HG02938 (cell line): ENCODE data around the gene RAI14.

Experiments
- ATAC-seq: cut with Tn5 transposase; IDR thresholded peaks from one replicate; pipeline ENCODE4 v1.9.1; 2021; ENCODE audit warnings: mild to moderate bottlenecking, moderate library complexity; ENCODE audit not compliant: unreplicated experiment

RAI14 gene

GRCh38 chr5:34674187-34674586 lies 18.1 kb downstream of the RAI14 start:
- no peak for ATAC-seq

GRCh38 chr5:34675857-34676256 lies 19.7 kb downstream of the RAI14 start:
- no peak for ATAC-seq

DNA sequence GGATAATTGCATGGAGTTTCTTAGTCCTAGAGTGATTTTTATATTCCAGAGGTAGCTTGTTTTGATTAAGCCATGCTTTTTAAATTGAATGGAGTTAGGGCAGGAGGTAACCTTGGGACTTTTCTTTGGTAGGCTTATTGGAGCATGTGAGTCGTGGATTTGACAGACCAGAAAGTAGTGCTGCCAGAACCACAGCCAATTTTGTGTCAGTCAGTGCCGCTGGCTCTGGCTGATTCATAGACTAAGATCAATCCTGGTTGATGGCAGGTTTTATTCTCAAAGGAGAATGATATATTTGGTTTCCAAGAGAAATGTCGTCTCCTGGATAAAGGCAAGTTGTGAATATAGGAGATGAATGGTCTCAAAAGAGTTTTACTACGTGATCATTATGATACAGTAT lies 20.3 kb downstream of the RAI14 start:
- no peak for ATAC-seq

DNA sequence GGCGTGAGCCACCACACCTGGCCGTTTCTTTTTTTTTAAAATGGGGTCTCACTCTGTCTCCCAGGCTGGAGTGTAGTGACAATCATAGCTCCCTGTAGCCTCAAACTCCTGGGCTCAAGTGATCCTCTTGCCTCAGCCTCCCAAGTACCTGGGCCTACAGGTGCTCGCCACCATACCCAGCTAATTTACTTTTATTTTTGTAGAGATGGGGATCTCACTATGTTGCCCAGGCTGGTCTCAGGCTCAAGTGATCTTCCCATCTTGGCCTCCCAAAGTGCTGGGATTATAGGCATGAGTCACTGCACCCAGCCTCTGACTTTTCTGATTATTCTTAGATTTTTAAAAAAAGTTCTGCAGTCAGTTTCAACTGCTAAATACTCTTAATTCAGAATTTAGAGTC lies 21.3 kb downstream of the RAI14 start:
- ATAC-seq: no peak

- ATAC-seq: no peak
Measured at GRCh38 chr5:34680896-34681295, 24.8 kb downstream of the RAI14 start.

- ATAC-seq: no peak
Measured at GRCh38 chr5:34682926-34683623, 26.9 kb downstream of the RAI14 start.

GRCh38 chr5:34684281-34684979 lies 28.3 kb downstream of the RAI14 start:
- ATAC-seq: no peak

- ATAC-seq: no peak
Measured at GRCh38 chr5:34684980-34685352, 28.8 kb downstream of the RAI14 start.

- ATAC-seq: no peak
Measured at GRCh38 chr5:34685485-34686165, 29.5 kb downstream of the RAI14 start.

DNA sequence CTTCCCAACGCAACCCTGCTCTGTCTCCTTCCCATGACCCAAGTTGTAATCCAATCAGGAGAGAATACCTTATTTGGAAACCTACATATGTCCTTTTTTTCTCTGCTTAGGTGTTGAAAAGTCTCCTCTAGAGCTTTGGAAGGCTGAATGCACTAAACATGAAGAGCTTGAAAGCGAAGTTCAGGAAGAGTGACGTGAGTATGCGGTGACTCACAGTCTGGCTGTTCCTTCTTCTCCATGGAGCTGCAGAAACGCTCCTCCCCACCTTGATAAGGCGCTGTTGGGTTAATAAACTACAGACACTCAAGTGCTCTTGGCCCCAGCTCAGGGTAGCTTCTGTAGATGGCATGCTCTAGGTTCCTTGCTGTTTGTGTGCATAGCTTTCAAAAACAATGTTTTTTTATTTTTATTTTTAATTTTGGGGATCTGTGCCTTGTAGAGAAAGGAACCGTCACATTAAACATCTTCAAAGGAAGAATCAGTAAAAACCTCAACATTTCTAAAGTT lies 30.7 kb downstream of the RAI14 start:
- ATAC-seq: no peak

DNA sequence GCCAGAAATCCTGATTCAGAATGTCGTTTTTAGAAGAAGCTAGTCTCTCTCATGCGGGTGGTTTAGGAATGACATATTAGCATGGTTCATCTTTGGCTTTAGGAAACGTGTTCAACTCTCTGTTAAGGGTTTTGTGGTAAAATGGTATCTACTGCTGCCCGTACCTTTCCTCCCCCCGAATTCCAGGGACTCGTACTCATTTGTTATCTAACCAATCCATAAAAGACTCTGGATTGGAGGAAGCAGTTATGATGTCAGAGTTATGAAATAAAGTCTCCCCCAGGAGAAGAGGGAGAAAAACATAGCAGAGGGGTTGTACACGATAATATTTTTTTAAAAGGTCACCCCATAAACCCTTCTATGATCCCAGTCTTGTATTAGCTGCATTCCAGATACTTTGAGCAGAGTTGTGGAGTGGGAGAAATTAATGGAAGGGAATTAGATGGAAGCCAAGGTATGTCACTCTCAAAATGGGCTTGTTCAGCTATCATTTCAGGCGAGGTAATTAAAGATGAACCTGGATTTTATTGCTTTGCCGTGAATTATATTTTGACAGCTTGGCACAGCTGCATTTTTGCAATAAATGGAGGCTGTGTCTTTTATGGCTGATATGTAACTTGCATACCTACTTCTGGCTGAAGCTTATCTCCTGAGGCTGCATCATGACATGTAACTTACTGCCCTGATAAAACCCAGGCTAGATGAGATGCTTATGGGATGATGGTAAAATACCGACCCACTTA lies 31.3 kb downstream of the RAI14 start:
- ATAC-seq: no peak

DNA sequence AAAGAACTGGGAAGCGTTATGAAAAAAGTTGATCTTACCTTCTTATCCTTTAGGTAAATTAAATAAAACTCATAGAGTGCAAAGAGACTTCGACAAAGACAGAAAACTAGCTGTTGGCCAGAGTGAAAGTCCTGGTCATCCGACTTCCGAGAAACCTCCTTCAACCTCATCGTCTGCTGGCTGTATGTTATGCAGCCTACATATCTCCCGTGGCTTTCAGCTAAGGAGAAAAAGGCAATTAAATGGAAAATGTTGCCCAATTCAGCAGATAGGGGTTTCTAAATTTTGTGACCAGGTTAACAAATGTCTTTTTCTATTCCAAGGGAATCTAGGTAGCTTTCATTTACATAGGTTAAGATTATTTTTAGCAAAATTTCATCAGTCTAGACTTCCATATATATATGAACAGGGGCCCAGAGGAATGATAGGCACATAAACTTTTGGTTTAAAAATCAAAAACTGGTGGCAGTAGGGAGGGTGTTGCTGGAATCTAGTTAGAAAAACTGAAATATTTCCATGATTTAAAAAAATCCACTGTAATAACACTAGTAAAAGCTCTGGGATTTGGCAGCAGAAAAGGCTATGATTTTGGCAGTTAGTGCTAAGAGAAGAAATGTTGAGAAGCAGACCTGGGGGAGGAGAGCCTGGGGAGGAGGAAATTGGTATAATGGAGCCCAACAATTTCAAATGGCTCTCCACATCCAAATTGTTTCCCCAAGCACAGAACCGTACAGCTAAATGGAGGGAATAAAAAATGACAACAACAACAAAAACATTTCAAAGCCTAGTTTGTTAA lies 32.1 kb downstream of the RAI14 start:
- no peak for ATAC-seq

DNA sequence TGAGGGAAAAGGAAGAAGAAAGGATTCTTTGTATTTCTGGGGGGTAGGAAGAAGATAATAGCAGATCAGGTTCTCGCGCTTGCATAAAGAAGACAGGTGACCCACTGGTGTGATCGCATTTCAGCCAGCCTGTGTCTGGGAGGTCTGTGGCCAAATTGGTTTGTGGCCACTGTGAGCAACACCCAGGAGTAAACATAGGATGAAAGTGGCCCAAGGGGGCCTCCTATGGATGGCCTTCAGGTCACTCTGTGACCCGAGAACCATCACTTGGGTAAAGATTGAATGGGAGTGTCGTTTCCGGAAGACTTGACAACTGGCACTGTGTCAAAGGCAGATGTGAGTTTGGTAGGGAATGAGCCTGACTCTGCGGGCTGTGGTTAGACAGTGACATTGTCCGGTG lies 34.2 kb downstream of the RAI14 start:
- ATAC-seq: no peak

- no peak for ATAC-seq
Measured at GRCh38 chr5:34690898-34691297, 34.8 kb downstream of the RAI14 start.

- no peak for ATAC-seq
Measured at GRCh38 chr5:34691326-34691725, 35.2 kb downstream of the RAI14 start.

DNA sequence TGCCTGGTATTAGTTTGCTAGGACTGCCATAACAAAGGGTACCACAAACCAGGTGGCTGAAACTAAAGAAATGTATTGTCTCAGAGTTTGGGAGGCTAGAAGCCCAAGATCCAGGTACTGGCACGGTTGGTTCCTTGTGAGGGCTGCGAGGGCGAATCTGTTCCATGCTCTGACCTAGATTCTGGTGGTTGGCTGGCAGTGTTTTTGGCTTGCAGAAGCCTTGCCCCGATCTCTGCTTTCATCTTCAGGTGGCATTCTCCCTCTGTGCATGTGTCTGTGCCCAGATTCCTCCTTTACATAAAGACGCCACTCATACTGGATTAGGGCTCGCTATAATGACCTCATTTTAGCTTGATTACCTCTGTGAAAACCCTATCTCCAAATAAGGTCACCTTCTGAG lies 36.7 kb downstream of the RAI14 start:
- no peak for ATAC-seq

DNA sequence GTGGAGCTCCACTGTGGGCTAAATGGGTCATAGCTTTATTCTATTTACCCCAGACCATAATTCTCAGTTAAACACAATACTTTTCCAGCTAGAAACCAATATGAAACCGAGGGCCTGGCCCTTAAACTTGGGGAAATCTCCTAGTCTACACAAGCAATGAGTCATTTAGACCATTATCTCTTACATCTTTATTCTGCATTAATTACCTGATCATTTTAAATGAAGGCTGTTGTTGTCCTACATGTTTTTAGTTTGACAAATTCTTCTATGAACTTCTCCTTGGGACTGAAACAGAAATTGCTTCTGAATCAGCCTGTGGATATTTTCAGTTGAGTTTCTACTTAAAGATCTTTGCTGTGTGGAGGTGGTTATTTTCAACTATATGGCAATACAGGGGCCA lies 37.9 kb downstream of the RAI14 start:
- ATAC-seq: no peak

GRCh38 chr5:34694685-34695084 lies 38.6 kb downstream of the RAI14 start:
- ATAC-seq: no peak

DNA sequence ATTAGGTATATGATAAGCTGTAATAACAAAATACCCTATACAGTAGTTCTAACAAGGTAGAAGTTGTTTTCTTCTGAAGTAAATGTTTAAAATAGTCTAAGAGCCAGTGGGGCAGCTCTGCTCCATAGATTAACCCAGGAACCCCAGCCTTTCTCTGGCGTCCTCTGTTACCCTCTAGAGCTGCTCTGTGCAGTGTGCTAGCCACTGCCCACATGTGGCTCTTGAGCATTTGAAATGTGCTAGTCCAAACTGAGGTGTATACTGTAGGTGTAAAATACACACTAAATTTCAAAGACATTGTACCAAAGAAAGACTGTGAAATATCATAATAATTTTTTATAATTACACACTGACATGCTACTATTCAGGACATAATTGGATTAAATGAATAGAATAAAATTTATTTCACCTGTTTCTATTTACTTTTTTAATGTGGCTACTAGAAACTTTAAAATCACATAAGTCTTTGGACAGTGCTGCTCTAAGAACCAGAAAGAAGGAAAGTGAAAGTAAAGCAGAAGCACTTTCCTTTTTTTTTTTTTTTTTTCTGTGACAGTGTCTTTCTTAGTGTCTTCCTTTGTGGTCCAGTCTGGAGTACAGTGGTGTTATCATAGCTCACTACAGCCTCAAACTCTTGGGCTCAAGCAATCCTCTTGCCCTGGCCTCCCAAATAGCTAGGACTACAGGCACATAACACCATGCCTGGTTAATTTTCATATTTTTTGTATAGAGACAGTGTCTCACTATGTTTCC lies 39.3 kb downstream of the RAI14 start:
- no peak for ATAC-seq
